Keratinocyte (primary cell): ENCODE results near the gene DCUN1D4. TPM values are rescaled to one million over a fixed set of nuclear protein-coding genes. Genes with fewer than 3 reads are reported as not detected.

Source experiments
- DNase-seq: peaks from one replicate; pipeline ENCODE4 v3.0.0-alpha.2; 2011; ENCODE audit warnings: low read depth, missing footprints, low spot score
- FAIRE-seq: peaks from 2 replicates; lab custom pipeline; 2011; peaks lifted over from hg19 to GRCh38; lab: Jason Lieb, UNC
- H2AFZ ChIP-seq: 2 replicates; pipeline ENCODE4 v1.6.0; 2012; ENCODE audit warnings: low read length, control low read depth, inconsistent platforms; ENCODE audit not compliant: control insufficient read depth
- H3K27ac ChIP-seq: 2 replicates; pipeline ENCODE4 v1.5.1; 2011; ENCODE audit warnings: low read length; ENCODE audit not compliant: control insufficient read depth, insufficient read depth
- H3K27me3 ChIP-seq: 3 replicates; pipeline ENCODE4 v1.6.0; 2011; ENCODE audit warnings: low read length; ENCODE audit not compliant: control insufficient read depth, insufficient read depth; ENCODE audit errors: extremely low read depth
- H3K36me3 ChIP-seq, 2 experiments: 2 replicates in 1 of 2; 3 replicates in 1 of 2; pipeline ENCODE4 v1.5.1; 2011; ENCODE audit warnings: low read length in 2 of 2, mild to moderate bottlenecking in 1 of 2; ENCODE audit not compliant: control insufficient read depth in 2 of 2, insufficient read depth in 2 of 2; ENCODE audit errors: extremely low read depth in 1 of 2
- H3K4me1 ChIP-seq: 3 replicates; pipeline ENCODE4 v1.5.1; 2011; ENCODE audit warnings: low read length; ENCODE audit not compliant: control insufficient read depth, insufficient read depth; ENCODE audit errors: extremely low read depth
- H3K4me2 ChIP-seq: 3 replicates; pipeline ENCODE4 v1.6.0; 2011; ENCODE audit warnings: low read depth, low read length; ENCODE audit not compliant: control insufficient read depth, insufficient read depth; ENCODE audit errors: extremely low read depth
- H3K4me3 ChIP-seq, 3 experiments: fragments of 200-600 bp in 1 of 3; sonication (generic) in 1 of 3; 2 replicates in 2 of 3; 3 replicates in 1 of 3; pipeline ENCODE4 v1.5.1; 2011 to 2016; ENCODE audit warnings: low read length in 3 of 3, mild to moderate bottlenecking in 3 of 3, control low read depth in 2 of 3, inconsistent platforms in 1 of 3, low read depth in 1 of 3, mixed read lengths in 1 of 3, mixed run types in 1 of 3, moderate library complexity in 1 of 3; ENCODE audit not compliant: control insufficient read depth in 2 of 3, insufficient read depth in 2 of 3; ENCODE audit errors: extremely low read depth in 1 of 3
- H3K79me2 ChIP-seq: 2 replicates; pipeline ENCODE4 v1.6.0; 2012; ENCODE audit warnings: low read length; ENCODE audit not compliant: control insufficient read depth, insufficient read depth
- H3K9ac ChIP-seq: 3 replicates; pipeline ENCODE4 v1.6.0; 2011; ENCODE audit warnings: low read length; ENCODE audit not compliant: control insufficient read depth, insufficient read depth; ENCODE audit errors: extremely low read depth
- H3K9me1 ChIP-seq: 3 replicates; pipeline ENCODE4 v1.6.0; 2011; ENCODE audit warnings: low read length; ENCODE audit not compliant: control insufficient read depth, insufficient read depth; ENCODE audit errors: extremely low read depth
- H3K9me3 ChIP-seq: 2 replicates; pipeline ENCODE4 v1.5.1; 2012; ENCODE audit warnings: low read depth, low read length; ENCODE audit not compliant: control insufficient read depth
- H4K20me1 ChIP-seq: 3 replicates; pipeline ENCODE4 v1.6.0; 2011; ENCODE audit warnings: low read length; ENCODE audit not compliant: control insufficient read depth, insufficient read depth; ENCODE audit errors: extremely low read depth
- EZH2 ChIP-seq: IDR thresholded peaks from one replicate; pipeline ENCODE4 v1.6.1; 2012; ENCODE audit warnings: inconsistent platforms, mild to moderate bottlenecking, low read length, moderate library complexity
- dilution Hi-C: fragments of 300-500 bp; cut with MboI; formaldehyde crosslinking; loops from one replicate; pipeline ENCODE4 v1.7.0; 2020; ENCODE audit warnings: low sequenced_read_pairs; ENCODE audit not compliant: extremely low pct_ligation_motif_present
- polyA plus RNA-seq, 5 experiments: library from polyadenylated mRNA; depleted of rRNA in 3 of 5; stranded (reverse) in 3 of 5; stranded (forward) in 1 of 5; unstranded in 1 of 5; fragments of >200 nt; gene quantifications; 1 replicate in 1 of 5; 2 replicates in 3 of 5; 3 replicates in 1 of 5; pipeline versions ENCODE4 v1.2.1 to v1.2.3, GENCODE V29; 2011 to 2012; ENCODE audit warnings: missing spikeins in 2 of 5, low read depth in 1 of 5, low replicate concordance in 1 of 5
- TF ChIP-seq, protein P1 (sequence below), 3 experiments: IDR thresholded peaks in 1 of 3; conservative IDR thresholded peaks in 1 of 3; optimal IDR thresholded peaks in 1 of 3; 2 replicates in 2 of 3; 3 replicates in 1 of 3; pipeline versions ENCODE3 to v1.5.1; 2011; ENCODE audit warnings: low read length in 3 of 3, mild to moderate bottlenecking in 3 of 3, moderate library complexity in 2 of 3, control low read depth in 1 of 3, inconsistent platforms in 1 of 3; ENCODE audit not compliant: insufficient read depth in 2 of 3; ENCODE audit errors: extremely low read depth in 1 of 3

DCUN1D4 gene
- polyA plus RNA-seq, 1 donor (not counting 4 experiments of a cell fraction or from before 2014, with no cell fraction given), result 59.9 TPM

DNA sequence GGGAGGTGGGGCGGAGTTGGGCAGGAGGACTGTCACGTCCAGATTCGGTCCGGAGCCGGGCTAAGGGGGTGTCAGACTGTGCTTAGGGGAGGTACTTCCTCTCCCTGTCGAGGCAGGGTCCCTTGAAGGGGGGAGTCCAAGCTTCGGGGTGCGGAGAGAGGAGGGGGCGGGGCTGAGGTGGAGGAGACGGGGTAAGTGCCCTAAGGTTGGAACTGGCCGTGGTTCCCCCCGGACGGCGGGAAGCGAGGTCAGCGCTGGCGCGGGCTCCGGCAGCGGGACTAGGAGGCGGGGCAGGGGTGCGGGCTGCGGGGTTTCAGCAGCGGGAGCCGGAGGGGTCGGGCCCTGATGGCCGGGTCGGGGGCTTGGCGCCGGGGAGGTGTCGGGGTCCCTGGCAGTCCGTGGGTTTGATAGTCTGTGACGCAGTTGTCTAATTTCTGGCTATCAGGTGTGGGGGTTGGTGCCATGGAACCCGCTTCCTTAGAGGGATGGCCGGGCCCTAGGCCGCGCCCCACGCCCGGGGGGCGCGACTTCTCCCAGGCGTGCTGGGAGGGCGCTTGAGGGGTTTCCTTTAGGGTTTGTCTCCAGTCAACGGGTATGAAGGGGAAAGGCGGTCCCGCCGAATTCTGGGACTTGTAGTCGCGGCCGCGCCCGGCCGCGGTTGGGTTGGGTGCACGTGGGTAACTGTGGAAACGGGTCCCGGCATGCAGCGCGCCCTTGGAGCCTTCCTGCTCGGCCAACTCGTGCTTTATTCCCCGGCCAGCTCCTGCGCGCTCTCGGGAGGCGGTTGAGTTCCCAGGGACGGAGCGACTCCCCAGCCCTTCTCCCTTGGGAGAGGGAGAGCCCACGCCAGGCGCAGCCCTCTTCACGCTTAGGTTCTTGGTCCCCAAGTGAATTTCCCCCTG lies 1.5 kb downstream of the DCUN1D4 start:
- Histone ChIP-seq H3K4me1 (peaks cover 13% of the 10 kb centered on the region), H3K9me1 (no peaks in the 10 kb centered on the region), H3K9me3 (no peaks in the 10 kb centered on the region), H3K27ac (peak overlapping the region; percentile 84), H3K36me3 (peaks cover 5 to 14% of the 10 kb centered on the region in 2 experiments), H3K4me3 (peak overlapping the region; percentile 76 to 91 (median 81)), H2AFZ (peak overlapping the region; percentile 94), H3K27me3 (no peaks in the 10 kb centered on the region), H3K4me2 (peak overlapping the region; percentile 99), H3K9ac (peak overlapping the region; percentile 84), H3K79me2 (peaks cover 54% of the 10 kb centered on the region), H4K20me1 (no peaks in the 10 kb centered on the region)
- dilution Hi-C loops, result no loop called here
- DNase-seq (peak; percentile 46), FAIRE-seq (peak; percentile 69)
- TF ChIP-seq, protein P1, sequence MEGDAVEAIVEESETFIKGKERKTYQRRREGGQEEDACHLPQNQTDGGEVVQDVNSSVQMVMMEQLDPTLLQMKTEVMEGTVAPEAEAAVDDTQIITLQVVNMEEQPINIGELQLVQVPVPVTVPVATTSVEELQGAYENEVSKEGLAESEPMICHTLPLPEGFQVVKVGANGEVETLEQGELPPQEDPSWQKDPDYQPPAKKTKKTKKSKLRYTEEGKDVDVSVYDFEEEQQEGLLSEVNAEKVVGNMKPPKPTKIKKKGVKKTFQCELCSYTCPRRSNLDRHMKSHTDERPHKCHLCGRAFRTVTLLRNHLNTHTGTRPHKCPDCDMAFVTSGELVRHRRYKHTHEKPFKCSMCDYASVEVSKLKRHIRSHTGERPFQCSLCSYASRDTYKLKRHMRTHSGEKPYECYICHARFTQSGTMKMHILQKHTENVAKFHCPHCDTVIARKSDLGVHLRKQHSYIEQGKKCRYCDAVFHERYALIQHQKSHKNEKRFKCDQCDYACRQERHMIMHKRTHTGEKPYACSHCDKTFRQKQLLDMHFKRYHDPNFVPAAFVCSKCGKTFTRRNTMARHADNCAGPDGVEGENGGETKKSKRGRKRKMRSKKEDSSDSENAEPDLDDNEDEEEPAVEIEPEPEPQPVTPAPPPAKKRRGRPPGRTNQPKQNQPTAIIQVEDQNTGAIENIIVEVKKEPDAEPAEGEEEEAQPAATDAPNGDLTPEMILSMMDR (optimal IDR thresholded peaks at IDR 0.05 in 1 of 3, IDR thresholded peaks at IDR 0.05 in 1 of 3, conservative IDR thresholded peaks at IDR 0.05 in 1 of 3; ENCODE audit: extremely low read depth in 1 of 3, insufficient read depth in 2 of 3, low read length in 3 of 3), result no peak
- no peak for TF ChIP-seq EZH2

DNA sequence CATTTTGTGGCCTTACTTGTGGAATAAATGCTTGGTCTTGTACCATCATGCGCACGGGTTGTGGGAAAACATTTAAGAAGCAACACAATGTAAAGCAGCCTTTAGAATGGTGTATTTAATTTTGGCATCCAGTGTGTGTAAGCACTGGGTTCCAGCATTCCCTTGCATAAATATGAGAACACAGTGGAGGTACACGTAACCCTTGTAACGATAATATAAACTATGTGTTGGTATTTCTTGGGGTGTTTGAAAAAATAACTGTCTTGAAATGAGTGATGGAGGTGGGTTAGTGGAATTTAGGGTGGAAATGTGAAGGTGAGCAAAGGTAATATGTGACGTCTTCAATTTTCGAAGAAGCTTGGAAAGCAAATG lies 2.1 kb downstream of the DCUN1D4 start:
- Histone ChIP-seq H3K4me3 (peak overlapping the region; percentile 76 to 91 (median 81)), H3K9ac (peak overlapping the region; percentile 84), H2AFZ (peak overlapping the region; percentile 94), H3K4me1 (peaks cover 13% of the 10 kb centered on the region), H3K79me2 (peaks cover 60% of the 10 kb centered on the region), H3K9me3 (no peaks in the 10 kb centered on the region), H3K27me3 (no peaks in the 10 kb centered on the region), H3K36me3 (peaks cover 7 to 15% of the 10 kb centered on the region in 2 experiments), H3K27ac (peak overlapping the region; percentile 84), H3K4me2 (peak overlapping the region; percentile 99), H3K9me1 (no peaks in the 10 kb centered on the region), H4K20me1 (no peaks in the 10 kb centered on the region)
- DNase-seq (no peak), FAIRE-seq (no peak)
- no peak for TF ChIP-seq EZH2
- TF ChIP-seq, protein P1 (optimal IDR thresholded peaks at IDR 0.05 in 1 of 3, IDR thresholded peaks at IDR 0.05 in 1 of 3, conservative IDR thresholded peaks at IDR 0.05 in 1 of 3; ENCODE audit: extremely low read depth in 1 of 3, insufficient read depth in 2 of 3, low read length in 3 of 3), result no peak
- dilution Hi-C loops, result no loop called here
